ENCODE measurements around the gene TUG1.

GRCh38 chr22:30930228-30930627, 38.8 kb upstream of the TUG1 start:
- TF ChIP-seq CTCF (IDR thresholded peaks at IDR 0.05), result no peak
- TF ChIP-seq POLR2AphosphoS5 (IDR thresholded peaks at IDR 0.05), result no peak

Measured in gastroesophageal sphincter (tissue), 3 donors.